Neural progenitor cell (in vitro differentiated cells): ENCODE data around the gene PTPN14.

Experiments used
- CTCF ChIP-seq: fragments of 200-600 bp; sonication (generic); IDR thresholded peaks from 2 replicates; pipeline ENCODE4 v1.5.1; 2017; ENCODE audit warnings: antibody characterized with exemption, mild to moderate bottlenecking
- EZH2 ChIP-seq: fragments of 200-600 bp; sonication (generic); IDR thresholded peaks from 2 replicates; pipeline ENCODE4 v1.6.1; 2017; ENCODE audit warnings: antibody characterized with exemption, mild to moderate bottlenecking, moderate library complexity

GRCh38 chr1:214520544-214521165 lies 30.7 kb downstream of the PTPN14 start:
- no peak for TF ChIP-seq CTCF
- TF ChIP-seq EZH2, result no peak
